Esophagus muscularis mucosa (tissue), 4 donors: Measurements from ENCODE around the gene EHD3. TPM values are rescaled to one million over a fixed set of nuclear protein-coding genes. Genes with fewer than 3 reads are reported as not detected.
"Not testable (repeated sequence)": the region's sequence is repeated elsewhere in the genome, so short reads cannot be mapped to it uniquely, and the experiment has no call there.

Experiments
- DNase-seq: peaks from one replicate; pipeline ENCODE4 v3.0.0-alpha.2; 2017; ENCODE audit errors: extremely low spot score
- H3K27ac ChIP-seq, 4 donors: fragments of 200-600 bp; sonication (generic); replicated peaks in 1 of 4; 1 replicate in 3 of 4; 2 replicates in 1 of 4; pipeline ENCODE4 v1.5.1; 2016 to 2019; ENCODE audit warnings: mild to moderate bottlenecking in 1 of 4
- H3K27me3 ChIP-seq, 4 donors: fragments of 200-600 bp; sonication (generic); one replicate each; pipeline versions ENCODE4 v1.5.1 to v1.6.0; 2016 to 2019
- H3K36me3 ChIP-seq, 4 donors: fragments of 200-600 bp; sonication (generic); one replicate each; pipeline ENCODE4 v1.5.1; 2016 to 2019
- H3K4me1 ChIP-seq, 4 donors: fragments of 200-600 bp; sonication (generic); one replicate each; pipeline ENCODE4 v1.5.1; 2016 to 2019
- H3K4me3 ChIP-seq, 4 donors: fragments of 200-600 bp; sonication (generic); 1 replicate in 2 of 4; 2 replicates in 2 of 4; pipeline ENCODE4 v1.5.1; 2016 to 2019; ENCODE audit warnings: mild to moderate bottlenecking in 4 of 4, moderate library complexity in 1 of 4
- H3K9me3 ChIP-seq, 4 donors: fragments of 200-600 bp; sonication (generic); 1 replicate in 3 of 4; 2 replicates in 1 of 4; pipeline ENCODE4 v1.5.1; 2016 to 2019
- EP300 ChIP-seq: sonication (generic); formaldehyde crosslinking; IDR thresholded peaks from one replicate; pipeline ENCODE4 v1.6.1; 2017; ENCODE audit warnings: antibody characterized with exemption
- POLR2A ChIP-seq: fragments of 450-650 bp; IDR thresholded peaks from one replicate; pipeline ENCODE4 v1.6.1; 2017; ENCODE audit warnings: antibody characterized with exemption, moderate library complexity, mild to moderate bottlenecking, low read depth
- POLR2AphosphoS5 ChIP-seq, 2 donors: sonication (generic); formaldehyde crosslinking; IDR thresholded peaks; one replicate each; pipeline ENCODE4 v1.6.1; 2017; ENCODE audit warnings: antibody characterized with exemption in 2 of 2
- WGBS: methylation state at CpG from one replicate; pipeline ENCODE4 v1.1.5; 2018; 5-methylcytosine and 5-hydroxymethylcytosine counted together
- intact Hi-C: fragments of 100-400 bp; cut with DNase I; formaldehyde crosslinking; loops from one replicate; pipeline ENCODE4 v1.15.1; 2023
- total RNA-seq, 4 donors: library from RNA; depleted of rRNA; stranded (reverse); fragments of >200 nt; gene quantifications; one replicate each; pipeline versions ENCODE4 v1.1.0 to v1.2.1, GENCODE V29; 2016
- TF ChIP-seq, protein P1 (sequence below), 3 experiments: fragments of 200-600 bp in 2 of 3; fragments of 450-650 bp in 1 of 3; sonication (generic) in 2 of 3; IDR thresholded peaks; one replicate each; pipeline ENCODE4 v1.5.1; 2017 to 2019; ENCODE audit warnings: antibody characterized with exemption in 3 of 3, mild to moderate bottlenecking in 2 of 3, moderate library complexity in 1 of 3

EHD3 gene
- total RNA-seq, 4 donors from 2014 or later, result 3.8 to 7.4 (median 4.6) TPM

GRCh38 chr2:31277621-31278020 lies 43.7 kb downstream of the EHD3 start:
- Histone ChIP-seq H3K4me1 (peaks cover 0 to 13% (median 0%) of the 10 kb centered on the region in 4 donors), H3K27ac (no peak overlapping the region), H3K36me3 (no peaks in the 10 kb centered on the region), H3K4me3 (no peak overlapping the region), H3K9me3 (no peaks in the 10 kb centered on the region), H3K27me3 (peaks cover 0 to 24% (median 0%) of the 10 kb centered on the region in 4 donors)
- 77% methylated on average over 4 of the region's 4 CpGs for WGBS
- no peak for DNase-seq
- intact Hi-C loops, result no loop called here
- TF ChIP-seq EP300 (no peak), POLR2A (no peak), POLR2AphosphoS5 (IDR thresholded peaks at IDR 0.05) (no peak)
- TF ChIP-seq, protein P1, sequence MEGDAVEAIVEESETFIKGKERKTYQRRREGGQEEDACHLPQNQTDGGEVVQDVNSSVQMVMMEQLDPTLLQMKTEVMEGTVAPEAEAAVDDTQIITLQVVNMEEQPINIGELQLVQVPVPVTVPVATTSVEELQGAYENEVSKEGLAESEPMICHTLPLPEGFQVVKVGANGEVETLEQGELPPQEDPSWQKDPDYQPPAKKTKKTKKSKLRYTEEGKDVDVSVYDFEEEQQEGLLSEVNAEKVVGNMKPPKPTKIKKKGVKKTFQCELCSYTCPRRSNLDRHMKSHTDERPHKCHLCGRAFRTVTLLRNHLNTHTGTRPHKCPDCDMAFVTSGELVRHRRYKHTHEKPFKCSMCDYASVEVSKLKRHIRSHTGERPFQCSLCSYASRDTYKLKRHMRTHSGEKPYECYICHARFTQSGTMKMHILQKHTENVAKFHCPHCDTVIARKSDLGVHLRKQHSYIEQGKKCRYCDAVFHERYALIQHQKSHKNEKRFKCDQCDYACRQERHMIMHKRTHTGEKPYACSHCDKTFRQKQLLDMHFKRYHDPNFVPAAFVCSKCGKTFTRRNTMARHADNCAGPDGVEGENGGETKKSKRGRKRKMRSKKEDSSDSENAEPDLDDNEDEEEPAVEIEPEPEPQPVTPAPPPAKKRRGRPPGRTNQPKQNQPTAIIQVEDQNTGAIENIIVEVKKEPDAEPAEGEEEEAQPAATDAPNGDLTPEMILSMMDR (IDR thresholded peaks at IDR 0.05), result no peak

DNA sequence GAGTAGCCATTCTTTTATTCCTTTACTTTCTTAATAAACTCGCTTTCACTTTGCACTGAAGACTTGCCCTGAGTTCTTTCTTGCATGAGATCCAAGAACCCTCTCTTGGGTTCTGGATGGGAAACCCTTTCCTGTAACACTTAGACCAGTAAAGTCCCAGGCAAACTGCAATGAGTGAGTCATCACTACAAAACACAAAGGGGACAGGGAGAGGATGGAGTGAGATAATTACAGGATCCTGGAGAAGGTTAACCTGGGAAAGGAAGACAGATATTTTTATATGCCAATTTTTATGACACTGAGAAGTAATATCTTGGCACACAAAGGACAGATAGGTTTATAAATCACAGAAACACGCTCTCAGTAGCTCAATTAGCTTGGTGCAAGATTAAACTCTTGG lies 48.7 kb downstream of the EHD3 start:
- Histone ChIP-seq H3K4me3 (no peak overlapping the region), H3K9me3 (no peaks in the 10 kb centered on the region), H3K27me3 (no peaks in the 10 kb centered on the region), H3K4me1 (peaks cover 0 to 5% (median 0%) of the 10 kb centered on the region in 4 donors), H3K36me3 (no peaks in the 10 kb centered on the region), H3K27ac (no peak overlapping the region)
- DNase-seq, result no peak
- 84% methylated on average over 2 of the region's 2 CpGs for WGBS
- TF ChIP-seq POLR2AphosphoS5 (IDR thresholded peaks at IDR 0.05) (no peak), POLR2A (no peak), EP300 (no peak)
- TF ChIP-seq, protein P1 (IDR thresholded peaks at IDR 0.05), result no peak
- intact Hi-C loops, result no loop called here

- H3K9me3 ChIP-seq, H3K27ac ChIP-seq, H3K27me3 ChIP-seq, intact Hi-C loops, H3K4me3 ChIP-seq, H3K4me1 ChIP-seq, DNase-seq, H3K36me3 ChIP-seq: not testable (repeated sequence)
- 90% methylated on average over 7 of the region's 7 CpGs for WGBS
Measured at GRCh38 chr2:31283193-31283919, 49.4 kb downstream of the EHD3 start.

DNA sequence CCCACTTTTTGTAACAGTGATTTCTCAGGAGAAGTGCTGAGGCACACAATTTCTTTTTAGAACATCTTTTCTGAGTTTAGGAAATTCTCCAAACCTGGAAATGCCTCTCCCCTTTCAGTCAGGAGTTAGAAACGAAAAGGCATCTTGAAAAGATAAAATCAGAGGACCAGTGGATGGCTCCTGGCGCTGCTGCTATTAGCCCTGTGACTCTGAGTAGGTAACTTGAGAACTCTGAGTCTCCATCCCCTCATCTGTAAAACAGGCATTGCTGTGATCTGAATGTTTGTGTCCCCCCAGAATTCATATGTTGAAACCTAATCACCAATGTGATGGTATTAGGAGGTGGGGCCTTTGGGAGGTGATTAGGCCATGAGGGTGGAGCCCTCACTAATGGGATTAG lies 50.2 kb downstream of the EHD3 start:
- intact Hi-C loops, result no loop called here
- no peak for TF ChIP-seq POLR2AphosphoS5 (IDR thresholded peaks at IDR 0.05)
- TF ChIP-seq EP300, result no peak
- TF ChIP-seq POLR2A, result no peak
- TF ChIP-seq, protein P1 (IDR thresholded peaks at IDR 0.05), result no peak
- 82% methylated on average over 2 of the region's 2 CpGs for WGBS
- no peaks in the 10 kb centered on the region for H3K4me1 ChIP-seq
- no peaks in the 10 kb centered on the region for H3K9me3 ChIP-seq
- H3K27ac ChIP-seq, result no peak overlapping the region
- DNase-seq, result no peak
- H3K36me3 ChIP-seq, result no peaks in the 10 kb centered on the region
- H3K4me3 ChIP-seq, result no peak overlapping the region
- no peaks in the 10 kb centered on the region for H3K27me3 ChIP-seq

DNA sequence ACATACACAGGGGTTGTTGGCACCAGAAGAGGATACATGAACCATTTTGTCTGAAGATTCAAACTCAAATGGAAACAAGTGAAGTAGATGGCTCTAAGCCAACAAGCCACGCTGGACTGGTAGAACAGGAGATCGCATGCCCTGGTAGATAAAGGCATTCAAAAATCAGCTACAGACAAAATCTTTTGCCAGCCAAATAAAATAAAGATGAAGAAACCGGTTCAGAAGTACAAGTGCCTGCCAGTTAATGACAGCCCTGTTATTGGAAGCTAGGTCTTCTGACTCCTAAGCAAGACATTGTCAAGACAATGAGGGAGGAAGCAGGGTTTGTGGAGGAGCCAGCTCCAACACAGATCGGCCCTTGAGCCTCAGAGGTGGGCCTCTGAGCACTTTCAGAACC lies 52.3 kb downstream of the EHD3 start:
- no peak for DNase-seq
- no peaks in the 10 kb centered on the region for H3K4me1 ChIP-seq
- H3K4me3 ChIP-seq, result no peak overlapping the region
- no peaks in the 10 kb centered on the region for H3K36me3 ChIP-seq
- H3K9me3 ChIP-seq, result no peaks in the 10 kb centered on the region
- no peaks in the 10 kb centered on the region for H3K27me3 ChIP-seq
- no peak overlapping the region for H3K27ac ChIP-seq
- intact Hi-C loops, result no loop called here
- TF ChIP-seq POLR2A, result no peak
- TF ChIP-seq POLR2AphosphoS5 (IDR thresholded peaks at IDR 0.05), result no peak
- TF ChIP-seq, protein P1 (IDR thresholded peaks at IDR 0.05), result no peak
- no peak for TF ChIP-seq EP300
- WGBS, result 78% methylated on average over 4 of the region's 4 CpGs
